Stimulated activated CD8-positive, alpha-beta memory T cell treated with anti-CD3 and anti-CD28 coated beads, Interleukin-4, amount 100 ng/mL, for 4 hours (primary cell): Measurements from ENCODE around the gene SIX1.

Experiments
- DNase-seq, 2 donors: peaks; one replicate each; pipeline ENCODE4 v3.0.0-alpha.2; 2020; ENCODE audit warnings: low read depth in 2 of 2, low spot score in 1 of 2

Gene SIX1

GRCh38 chr14:60655898-60656685, 6.8 kb upstream of the SIX1 start:
- DNase-seq = no peak

DNA sequence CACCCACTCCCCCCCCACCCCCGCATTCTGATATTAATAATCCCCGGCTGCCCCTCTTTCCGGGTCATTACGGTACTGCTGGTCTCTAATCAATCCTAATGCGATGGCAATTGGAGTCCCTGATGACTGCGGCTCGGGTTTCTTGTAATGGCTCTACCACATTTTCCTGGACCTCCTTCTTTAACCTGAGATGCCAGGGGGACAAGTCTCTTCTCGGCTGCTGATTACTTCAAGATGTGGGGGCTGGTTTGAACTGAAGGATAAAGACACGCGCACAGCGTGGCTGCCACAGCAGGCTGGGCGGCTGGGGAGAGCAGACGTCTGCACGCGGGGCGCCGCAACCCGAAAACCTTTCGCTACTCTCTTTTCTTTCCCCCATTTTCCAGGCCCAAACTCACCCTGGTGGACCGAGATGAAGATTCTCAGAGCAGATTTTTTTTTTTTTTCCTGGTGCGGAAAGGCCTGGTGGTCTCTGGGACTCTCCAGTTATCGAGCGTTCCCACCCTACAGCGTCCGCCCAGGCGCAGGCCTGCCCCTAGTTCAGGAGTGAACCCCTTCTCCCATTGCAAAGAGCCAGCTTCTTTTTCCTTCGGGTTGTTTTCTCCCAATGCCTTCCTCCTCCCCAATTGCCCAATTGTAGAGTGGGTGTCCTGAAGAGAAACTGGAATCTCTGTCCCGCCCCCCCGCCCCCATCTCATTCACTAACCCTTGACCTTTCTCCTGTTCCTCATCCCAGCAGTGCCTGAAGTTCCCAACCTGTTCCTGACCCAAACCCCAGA, 6.0 kb upstream of the SIX1 start:
- no peak for DNase-seq

- no peak for DNase-seq
Measured at GRCh38 chr14:60654334-60654821, 5.1 kb upstream of the SIX1 start.

DNA sequence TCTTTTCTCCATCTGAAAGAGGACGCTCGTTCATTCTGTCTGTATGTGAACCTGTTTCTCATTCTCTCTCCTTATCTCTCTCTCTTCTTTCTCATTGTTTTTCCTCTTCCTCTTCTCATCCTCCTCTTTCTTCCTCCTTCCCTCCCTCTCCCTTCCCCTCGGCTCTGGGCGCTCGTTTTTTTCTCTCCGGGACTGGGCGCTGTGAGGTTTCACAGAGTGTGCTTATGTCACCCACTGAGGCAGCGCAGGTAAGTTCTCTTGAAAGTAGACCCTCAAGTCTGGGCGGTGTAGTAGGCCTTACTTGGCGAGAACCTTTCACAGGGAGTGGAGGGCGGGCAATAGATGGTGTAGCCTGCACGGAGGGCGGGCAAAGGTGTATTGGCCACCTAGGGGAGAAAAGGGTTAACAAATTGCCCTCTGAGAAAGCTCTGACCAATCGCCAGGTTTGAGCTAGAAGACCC, 4.5 kb upstream of the SIX1 start:
- no peak for DNase-seq

DNA sequence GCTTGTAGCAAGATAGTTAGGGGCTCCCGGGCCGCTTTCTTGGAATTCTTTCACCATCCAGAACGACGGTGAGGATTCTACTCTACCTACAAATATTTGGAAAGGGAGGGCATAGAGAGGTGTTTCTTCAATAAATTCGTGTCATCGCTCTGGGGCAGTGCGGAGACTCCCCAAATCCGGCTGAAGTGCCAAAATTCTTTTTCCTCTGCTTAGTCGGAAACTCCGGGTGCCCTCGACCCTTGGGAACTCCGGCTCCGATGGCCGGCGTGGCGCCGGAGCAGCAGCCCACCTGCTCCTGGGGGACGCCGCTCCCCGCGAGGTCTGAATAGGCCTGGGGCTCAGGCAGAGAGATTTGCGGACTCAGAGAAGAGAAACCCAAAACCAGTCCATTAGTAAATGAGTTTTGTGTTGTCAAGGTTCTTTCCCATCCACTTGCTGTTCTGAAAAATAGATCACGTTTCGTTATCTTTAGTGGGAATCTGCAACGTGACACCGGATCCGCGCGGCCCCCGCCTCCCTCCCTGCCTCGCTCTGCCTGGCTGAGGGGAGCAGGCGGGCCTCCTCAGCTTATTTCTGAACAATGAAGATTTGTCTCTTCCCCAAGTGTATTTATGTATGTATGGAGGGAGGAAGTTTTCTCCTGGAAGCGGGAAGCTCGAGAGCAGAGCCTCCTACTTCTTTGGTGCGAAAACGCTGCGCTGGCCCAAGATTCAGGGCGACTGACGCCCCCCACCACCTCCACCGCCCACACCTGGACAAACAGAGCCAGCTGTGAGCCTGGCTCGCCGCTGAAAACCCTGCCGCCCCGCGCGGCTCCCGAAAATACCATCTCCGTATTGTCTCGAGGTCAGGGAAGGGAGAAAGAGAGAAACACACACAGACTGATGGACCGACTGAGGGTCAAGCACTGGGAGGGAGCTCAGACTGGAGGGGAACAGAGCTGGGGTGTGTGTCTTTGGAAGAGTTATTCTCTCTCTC, 3.7 kb upstream of the SIX1 start:
- no peak for DNase-seq

DNA sequence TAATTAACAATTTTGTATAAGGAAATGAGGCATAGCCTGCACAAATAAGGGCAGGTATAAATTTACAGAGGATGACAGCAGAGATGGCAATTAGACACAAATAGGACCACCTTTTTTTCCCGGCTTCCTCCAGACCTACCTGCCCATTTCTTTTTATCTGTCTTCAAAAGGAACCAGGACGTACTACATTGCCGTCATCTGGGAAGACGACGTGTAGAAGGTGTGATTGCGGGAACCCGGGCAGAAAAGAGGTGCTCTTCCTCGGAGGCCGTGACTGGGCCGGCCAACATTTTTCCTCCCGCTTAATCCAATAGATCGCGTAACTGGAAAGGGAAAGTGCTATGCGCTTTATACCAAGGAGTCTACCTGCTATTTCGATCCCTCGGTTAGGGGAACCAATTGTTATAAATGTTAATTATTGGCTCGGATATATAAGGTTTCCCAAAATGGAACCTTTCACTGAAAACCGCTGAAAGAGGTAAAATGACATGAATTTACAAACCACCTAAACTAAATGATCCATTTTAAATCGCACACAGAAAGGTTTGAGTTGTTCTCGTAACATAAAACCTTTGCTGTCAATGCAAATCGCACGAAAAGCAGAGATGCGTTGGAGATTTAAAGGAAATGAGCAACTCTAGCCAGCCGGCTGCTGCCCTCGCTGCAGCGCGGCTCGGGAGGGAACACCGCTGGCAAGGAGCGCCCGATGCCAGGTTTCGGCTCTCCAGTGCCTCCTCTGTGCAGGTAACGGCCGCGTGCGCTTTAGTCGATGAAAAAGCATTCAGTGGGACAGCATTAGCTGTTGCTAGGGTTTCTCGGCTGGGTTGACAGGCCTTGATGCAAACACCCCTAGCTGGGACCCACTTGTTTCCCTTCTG, 2.8 kb upstream of the SIX1 start:
- no peak for DNase-seq

DNA sequence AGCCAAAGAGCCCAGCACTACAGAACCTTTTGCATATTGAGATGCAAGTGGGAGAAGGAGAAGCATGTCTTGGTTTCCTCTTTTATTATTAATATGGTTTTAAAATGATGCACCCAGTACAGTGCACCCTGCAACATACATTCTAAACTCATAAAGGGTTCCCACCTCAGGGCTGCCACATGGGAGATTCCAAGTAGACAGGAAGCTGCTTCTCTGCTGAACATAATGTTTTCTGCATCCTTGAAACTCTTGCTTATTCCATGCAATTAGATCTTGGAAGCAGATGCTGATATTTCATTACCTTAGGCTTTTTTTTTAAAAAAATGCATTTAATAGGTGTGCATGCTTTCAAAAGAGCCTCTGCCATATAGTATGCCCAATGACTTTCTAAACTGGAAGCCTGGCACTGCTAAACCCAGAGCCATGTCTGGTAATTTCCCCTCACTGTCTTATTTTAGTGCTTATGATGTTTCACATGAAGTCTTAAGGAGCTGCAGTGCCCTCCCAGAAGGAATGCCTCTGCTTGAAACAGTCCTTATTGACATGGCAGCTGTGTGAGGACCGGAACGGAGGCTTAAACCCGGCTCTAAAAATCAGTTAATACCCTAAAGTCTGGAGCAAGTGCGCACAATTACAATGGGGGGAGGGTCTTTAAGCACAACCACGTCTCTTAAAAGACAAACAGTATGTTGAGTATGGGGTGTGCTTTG, 2.0 kb upstream of the SIX1 start:
- DNase-seq = no peak

DNA sequence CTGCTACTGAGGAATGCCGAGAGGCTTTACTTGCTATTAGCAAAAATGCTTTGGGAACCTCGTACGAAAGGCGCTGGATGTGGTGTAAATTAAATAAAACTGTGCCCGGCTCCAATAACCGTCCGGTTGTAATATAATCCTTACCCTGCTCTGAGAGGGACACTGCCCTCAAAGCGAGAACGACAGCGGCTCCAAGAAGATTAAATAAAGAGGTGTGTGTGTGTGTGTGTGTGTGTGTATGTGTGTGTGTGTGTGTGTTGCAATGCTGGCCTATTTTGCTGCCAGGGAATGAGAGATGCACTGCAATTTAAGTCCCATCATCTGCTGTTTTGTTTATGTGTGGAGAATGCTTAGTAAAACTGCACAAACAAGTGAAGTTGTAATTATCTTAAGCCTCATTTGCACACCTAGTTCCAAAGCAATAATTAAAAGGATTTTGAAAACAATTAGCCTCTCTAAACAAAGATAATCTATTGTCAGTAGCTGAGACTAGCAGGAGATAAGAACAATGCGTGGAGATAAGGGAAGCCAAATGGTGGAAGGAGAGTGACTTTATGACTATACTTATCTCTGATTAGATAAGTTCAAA, 1.2 kb upstream of the SIX1 start:
- no peak for DNase-seq

DNA sequence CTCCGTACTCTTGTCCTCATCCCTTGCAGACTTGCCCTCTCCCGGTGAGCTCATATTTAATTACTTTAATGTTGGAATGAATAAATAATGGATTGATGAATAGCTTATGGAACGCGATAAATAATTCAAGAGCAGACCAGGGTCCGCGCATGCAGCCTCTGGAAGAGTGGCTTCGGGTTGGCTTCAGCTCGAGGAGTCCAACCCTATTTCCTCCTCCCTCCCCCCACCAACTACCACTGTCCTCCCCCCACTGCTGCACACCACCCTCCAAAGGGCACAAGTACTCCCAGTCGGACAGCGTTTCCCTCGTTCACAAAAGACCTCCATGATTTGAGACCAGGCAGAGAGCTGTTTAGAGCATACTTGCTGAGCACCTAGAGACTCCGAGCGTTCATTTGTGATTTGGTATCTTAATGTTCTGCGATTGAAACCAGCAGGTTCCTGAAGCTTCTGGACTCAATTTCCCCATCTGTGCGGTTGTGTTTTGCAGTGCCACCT, 647 bp upstream of the SIX1 start:
- DNase-seq = no peak

- no peak for DNase-seq
Measured at GRCh38 chr14:60648249-60648933, 886 bp downstream of the SIX1 start.

DNA sequence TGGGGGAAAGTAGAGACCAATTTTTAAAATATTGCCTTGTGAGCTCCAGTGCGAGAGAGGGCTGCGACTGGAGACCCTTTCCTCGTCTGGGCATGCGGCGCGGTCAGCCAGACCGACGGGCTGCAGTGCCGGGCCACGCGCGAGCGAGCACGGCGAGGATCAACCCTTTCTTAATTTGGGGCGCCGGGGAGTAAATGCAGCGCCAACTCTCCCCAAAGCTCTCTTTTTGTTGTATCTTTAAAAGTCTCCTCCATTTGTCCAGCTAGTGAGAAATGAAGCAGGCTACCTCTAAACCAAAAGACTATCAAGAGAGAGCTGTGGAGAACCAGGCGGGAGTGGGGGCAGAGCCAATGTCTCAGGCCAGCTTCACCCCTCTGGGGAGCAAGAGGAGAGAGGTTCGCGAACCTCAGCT, 1.4 kb downstream of the SIX1 start:
- DNase-seq = no peak

DNA sequence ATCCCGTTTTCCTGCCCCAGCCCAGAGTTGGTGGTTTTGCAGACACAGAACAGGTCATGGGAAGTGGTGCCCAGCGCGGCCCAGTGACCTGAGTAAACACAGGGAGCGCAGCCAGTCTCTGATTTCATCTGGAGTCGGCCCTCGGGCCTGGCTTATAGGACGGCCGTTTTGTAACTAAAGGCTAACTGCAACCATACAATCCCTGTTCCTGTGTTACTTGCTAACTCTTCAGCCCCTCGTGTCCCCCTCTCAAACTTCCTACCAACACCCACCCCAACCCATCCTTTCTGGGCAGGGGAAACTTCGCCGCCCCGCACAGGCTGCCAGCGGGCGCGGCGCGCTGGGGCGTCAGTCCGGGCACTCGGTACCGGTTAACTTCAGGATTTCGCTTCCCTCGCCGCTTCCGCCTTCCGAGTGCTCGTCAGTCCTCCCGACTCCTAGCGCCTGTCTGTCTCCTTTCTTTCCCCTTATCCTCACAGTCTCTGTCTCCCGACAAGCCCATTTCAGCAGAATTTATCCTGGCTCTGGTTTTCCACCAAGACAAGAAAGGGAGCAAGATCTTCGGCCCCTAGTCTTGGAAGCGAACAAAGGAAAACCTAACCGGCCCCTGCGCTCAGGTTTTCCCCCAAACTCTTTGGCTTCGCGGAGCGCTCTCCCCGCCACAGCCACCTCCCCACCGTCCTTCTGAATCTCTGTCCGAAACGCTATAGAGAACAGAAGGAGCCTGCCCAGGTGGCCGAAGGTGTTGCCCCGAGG, 2.0 kb downstream of the SIX1 start:
- no peak for DNase-seq

GRCh38 chr14:60646226-60646818, 3.0 kb downstream of the SIX1 start:
- DNase-seq = no peak

- DNase-seq = no peak
Measured at GRCh38 chr14:60645126-60645741, 4.0 kb downstream of the SIX1 start.

DNA sequence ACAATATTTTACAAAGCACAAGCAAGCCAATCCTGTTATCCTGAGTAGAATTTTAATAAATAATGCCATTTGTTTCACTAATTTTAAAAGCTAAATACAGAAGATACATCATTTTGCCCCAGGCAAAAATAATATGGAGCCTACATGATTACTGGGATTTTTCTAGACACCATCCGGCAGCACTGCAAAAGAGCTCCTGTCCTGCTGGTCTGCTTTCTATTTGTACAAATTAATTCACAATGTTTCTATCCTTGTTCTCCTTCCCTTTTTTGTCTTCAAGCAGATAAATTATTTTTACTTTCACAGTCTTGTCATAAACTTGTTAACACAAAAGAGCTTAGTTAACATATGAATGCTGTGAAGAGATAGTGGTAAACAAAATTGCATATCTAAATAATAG, 4.6 kb downstream of the SIX1 start:
- no peak for DNase-seq

- DNase-seq = no peak
Measured at GRCh38 chr14:60643463-60644314, 5.6 kb downstream of the SIX1 start.
